ENCODE measurements around the gene WASHC1. TPM values are rescaled to one million over a fixed set of nuclear protein-coding genes. Genes with fewer than 3 reads are reported as not detected.
"Not testable (repeated sequence)": the region's sequence is repeated elsewhere in the genome, so short reads cannot be mapped to it uniquely, and the experiment has no call there.

The WASHC1 gene
- total and polyA plus RNA-seq, 5 donors from 2014 or later, result 0.89 to 25.6 (median 1.3) TPM

DNA sequence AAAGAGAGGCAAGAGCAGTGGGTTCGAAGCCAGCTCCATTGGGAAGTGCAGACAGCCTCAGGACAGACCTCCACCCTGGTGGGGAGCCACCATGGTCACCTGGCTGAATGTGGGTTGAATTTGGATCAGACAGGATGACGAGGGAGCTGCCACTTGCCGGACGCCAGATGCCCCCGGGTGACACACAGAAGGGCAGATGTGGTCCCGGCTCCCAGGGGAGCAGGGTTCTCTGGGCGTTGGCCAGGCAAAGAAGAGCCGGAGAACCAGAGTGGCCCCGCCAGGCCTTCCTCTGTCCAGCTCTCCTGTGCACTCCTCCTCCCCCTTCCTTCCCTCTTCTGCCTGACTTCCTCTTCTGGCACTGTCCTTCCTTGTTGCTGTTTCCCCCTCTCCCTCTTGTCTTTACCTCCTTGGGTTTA, 12.0 kb upstream of the WASHC1 start:
- H3K36me3 Mint-ChIP-seq; H3K27me3 Mint-ChIP-seq; H3K9me3 Mint-ChIP-seq; H3K27me3 ChIP-seq (ENCODE audit: control insufficient read depth, insufficient read depth, low read length); H3K4me3 ChIP-seq (ENCODE audit: low read depth, low read length); H3K4me3 Mint-ChIP-seq; H3K4me1 ChIP-seq (ENCODE audit: control insufficient read depth, insufficient read depth, low read length, poor library complexity, severe bottlenecking); H3K27ac Mint-ChIP-seq; H3K36me3 ChIP-seq (ENCODE audit: control insufficient read depth, insufficient read depth, low read length); H3K9me3 ChIP-seq (ENCODE audit: control insufficient read depth in 2 of 2, low read length in 2 of 2); ATAC-seq (ENCODE audit: low read depth in 2 of 2); H3K27ac ChIP-seq (ENCODE audit: insufficient read depth, low read length, poor library complexity, severe bottlenecking); H3K4me1 Mint-ChIP-seq; DNase-seq: not testable (repeated sequence)

DNA sequence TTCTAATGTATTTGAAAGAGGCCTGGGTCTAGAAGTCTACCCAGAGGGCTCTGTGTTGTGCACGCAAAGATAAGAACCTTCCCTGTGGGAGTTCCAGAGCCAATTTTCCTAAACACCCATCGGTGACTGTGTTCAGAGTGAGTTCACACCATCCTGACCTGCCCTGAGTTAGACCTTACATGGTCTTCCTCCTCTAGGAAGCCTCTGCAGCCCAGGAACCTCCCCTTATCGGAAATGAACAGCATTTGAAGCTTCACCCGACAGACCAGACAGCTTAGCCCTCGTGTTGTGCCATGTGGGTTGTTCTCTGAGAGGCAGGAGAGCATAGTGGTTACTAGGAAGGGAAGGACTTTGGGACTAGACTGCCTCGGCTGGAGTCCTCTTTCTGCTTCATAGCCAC, 3.1 kb upstream of the WASHC1 start:
- H3K27ac Mint-ChIP-seq; H3K4me3 Mint-ChIP-seq; H3K27me3 Mint-ChIP-seq; DNase-seq; H3K9me3 ChIP-seq (ENCODE audit: control insufficient read depth in 2 of 2, low read length in 2 of 2); H3K4me3 ChIP-seq (ENCODE audit: low read depth, low read length); H3K4me1 ChIP-seq (ENCODE audit: control insufficient read depth, insufficient read depth, low read length, poor library complexity, severe bottlenecking); H3K9me3 Mint-ChIP-seq; H3K27me3 ChIP-seq (ENCODE audit: control insufficient read depth, insufficient read depth, low read length); ATAC-seq (ENCODE audit: low read depth in 2 of 2); H3K4me1 Mint-ChIP-seq; H3K27ac ChIP-seq (ENCODE audit: insufficient read depth, low read length, poor library complexity, severe bottlenecking); H3K36me3 ChIP-seq (ENCODE audit: control insufficient read depth, insufficient read depth, low read length); H3K36me3 Mint-ChIP-seq: not testable (repeated sequence)

DNA sequence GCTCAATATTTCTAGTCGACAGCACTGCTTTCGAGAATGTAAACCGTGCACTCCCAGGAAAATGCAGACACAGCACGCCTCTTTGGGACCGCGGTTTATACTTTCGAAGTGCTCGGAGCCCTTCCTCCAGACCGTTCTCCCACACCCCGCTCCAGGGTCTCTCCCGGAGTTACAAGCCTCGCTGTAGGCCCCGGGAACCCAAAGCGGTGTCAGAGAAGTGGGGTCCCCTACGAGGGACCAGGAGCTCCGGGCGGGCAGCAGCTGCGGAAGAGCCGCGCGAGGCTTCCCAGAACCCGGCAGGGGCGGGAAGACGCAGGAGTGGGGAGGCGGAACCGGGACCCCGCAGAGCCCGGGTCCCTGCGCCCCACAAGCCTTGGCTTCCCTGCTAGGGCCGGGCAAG, 481 bp downstream of the WASHC1 start:
- not testable (repeated sequence) for H3K4me3 Mint-ChIP-seq; H3K36me3 Mint-ChIP-seq; H3K27me3 Mint-ChIP-seq; H3K4me3 ChIP-seq (ENCODE audit: low read depth, low read length); H3K9me3 ChIP-seq (ENCODE audit: control insufficient read depth in 2 of 2, low read length in 2 of 2); H3K27ac Mint-ChIP-seq; DNase-seq; ATAC-seq (ENCODE audit: low read depth in 2 of 2); H3K27me3 ChIP-seq (ENCODE audit: control insufficient read depth, insufficient read depth, low read length); H3K9me3 Mint-ChIP-seq; H3K36me3 ChIP-seq (ENCODE audit: control insufficient read depth, insufficient read depth, low read length); H3K4me1 Mint-ChIP-seq; H3K27ac ChIP-seq (ENCODE audit: insufficient read depth, low read length, poor library complexity, severe bottlenecking); H3K4me1 ChIP-seq (ENCODE audit: control insufficient read depth, insufficient read depth, low read length, poor library complexity, severe bottlenecking)

DNA sequence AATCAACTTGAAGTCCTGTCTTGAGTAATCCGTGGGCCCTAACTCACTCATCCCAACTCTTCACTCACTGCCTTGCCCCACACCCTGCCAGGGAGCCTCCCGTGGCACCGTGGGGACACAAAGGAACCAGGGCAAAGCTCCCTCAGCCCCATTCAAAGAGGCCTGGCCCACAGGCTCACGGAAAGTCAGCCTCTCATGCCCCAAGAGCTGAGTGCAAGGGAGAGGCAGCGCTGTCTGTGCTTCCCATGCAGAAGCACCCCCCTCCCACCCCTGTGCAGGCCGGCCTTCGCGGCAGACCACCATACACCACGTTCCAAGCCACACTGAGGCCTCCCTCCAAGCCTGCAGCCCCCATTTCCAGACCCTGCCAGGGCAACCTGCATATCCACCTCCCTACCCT, 7.6 kb downstream of the WASHC1 start:
- not testable (repeated sequence) for H3K9me3 Mint-ChIP-seq, H3K4me1 Mint-ChIP-seq

DNA sequence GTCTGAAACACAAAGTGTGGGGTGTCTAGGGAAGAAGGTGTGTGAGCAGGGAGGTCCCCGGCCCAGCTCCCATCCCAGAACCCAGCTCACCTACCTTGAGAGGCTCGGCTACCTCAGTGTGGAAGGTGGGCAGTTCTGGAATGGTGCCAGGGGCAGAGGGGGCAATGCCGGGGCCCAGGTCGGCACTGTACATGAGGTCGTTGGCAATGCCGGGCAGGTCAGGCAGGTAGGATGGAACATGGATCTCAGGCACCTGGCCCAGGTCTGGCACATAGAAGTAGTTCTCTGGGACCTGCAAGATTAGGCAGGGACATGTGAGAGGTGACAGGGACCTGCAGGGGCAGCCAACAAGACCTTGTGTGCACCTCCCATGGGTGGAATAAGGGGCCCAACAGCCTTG, 12.4 kb downstream of the WASHC1 start:
- H3K27me3 Mint-ChIP-seq; H3K4me3 Mint-ChIP-seq; H3K4me1 ChIP-seq (ENCODE audit: control insufficient read depth, insufficient read depth, low read length, poor library complexity, severe bottlenecking); H3K27ac ChIP-seq (ENCODE audit: insufficient read depth, low read length, poor library complexity, severe bottlenecking); H3K4me3 ChIP-seq (ENCODE audit: low read depth, low read length); DNase-seq; H3K9me3 ChIP-seq (ENCODE audit: control insufficient read depth in 2 of 2, low read length in 2 of 2); H3K4me1 Mint-ChIP-seq; ATAC-seq (ENCODE audit: low read depth in 2 of 2); H3K27me3 ChIP-seq (ENCODE audit: control insufficient read depth, insufficient read depth, low read length); H3K36me3 Mint-ChIP-seq; H3K36me3 ChIP-seq (ENCODE audit: control insufficient read depth, insufficient read depth, low read length); H3K9me3 Mint-ChIP-seq; H3K27ac Mint-ChIP-seq: not testable (repeated sequence)

More for the DNA sequence above, 7.6 kb downstream of the WASHC1 start:
- not testable (repeated sequence) for H3K27me3 ChIP-seq (ENCODE audit: control insufficient read depth, insufficient read depth, low read length); H3K4me1 ChIP-seq (ENCODE audit: control insufficient read depth, insufficient read depth, low read length, poor library complexity, severe bottlenecking); H3K27ac ChIP-seq (ENCODE audit: insufficient read depth, low read length, poor library complexity, severe bottlenecking); H3K4me3 Mint-ChIP-seq; DNase-seq; H3K9me3 ChIP-seq (ENCODE audit: control insufficient read depth in 2 of 2, low read length in 2 of 2); ATAC-seq (ENCODE audit: low read depth in 2 of 2); H3K36me3 ChIP-seq (ENCODE audit: control insufficient read depth, insufficient read depth, low read length); H3K4me3 ChIP-seq (ENCODE audit: low read depth, low read length); H3K27me3 Mint-ChIP-seq; H3K27ac Mint-ChIP-seq; H3K36me3 Mint-ChIP-seq

DNA sequence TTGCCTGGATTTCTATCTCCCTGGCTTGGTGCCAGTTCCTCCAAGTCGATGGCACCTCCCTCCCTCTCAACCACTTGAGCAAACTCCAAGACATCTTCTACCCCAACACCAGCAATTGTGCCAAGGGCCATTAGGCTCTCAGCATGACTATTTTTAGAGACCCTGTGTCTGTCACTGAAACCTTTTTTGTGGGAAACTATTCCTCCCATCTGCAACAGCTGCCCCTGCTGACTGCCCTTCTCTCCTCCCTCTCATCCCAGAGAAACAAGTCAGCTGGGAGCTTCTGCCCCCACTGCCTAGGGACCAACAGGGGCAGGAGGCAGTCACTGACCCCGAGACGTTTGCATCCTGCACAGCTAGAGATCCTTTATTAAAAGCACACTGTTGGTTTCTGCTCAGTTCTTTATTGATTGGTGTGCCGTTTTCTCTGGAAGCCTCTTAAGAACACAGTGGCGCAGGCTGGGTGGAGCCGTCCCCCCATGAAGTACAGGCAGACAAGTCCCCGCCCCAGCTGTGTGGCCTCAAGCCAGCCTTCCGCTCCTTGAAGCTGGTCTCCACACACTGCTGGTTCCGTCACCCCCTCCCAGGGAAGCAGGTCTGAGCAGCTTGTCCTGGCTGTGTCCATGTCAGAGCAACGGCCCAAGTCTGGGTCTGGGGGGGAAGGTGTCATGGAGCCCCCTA, 15.0 kb downstream of the WASHC1 start:
- not testable (repeated sequence) for H3K27me3 ChIP-seq (ENCODE audit: control insufficient read depth, insufficient read depth, low read length); H3K9me3 Mint-ChIP-seq; H3K27ac ChIP-seq (ENCODE audit: insufficient read depth, low read length, poor library complexity, severe bottlenecking); H3K27ac Mint-ChIP-seq; DNase-seq; H3K4me3 Mint-ChIP-seq; ATAC-seq (ENCODE audit: low read depth in 2 of 2); H3K4me3 ChIP-seq (ENCODE audit: low read depth, low read length); H3K36me3 Mint-ChIP-seq; H3K36me3 ChIP-seq (ENCODE audit: control insufficient read depth, insufficient read depth, low read length); H3K4me1 ChIP-seq (ENCODE audit: control insufficient read depth, insufficient read depth, low read length, poor library complexity, severe bottlenecking); H3K9me3 ChIP-seq (ENCODE audit: control insufficient read depth in 2 of 2, low read length in 2 of 2); H3K27me3 Mint-ChIP-seq; H3K4me1 Mint-ChIP-seq

DNA sequence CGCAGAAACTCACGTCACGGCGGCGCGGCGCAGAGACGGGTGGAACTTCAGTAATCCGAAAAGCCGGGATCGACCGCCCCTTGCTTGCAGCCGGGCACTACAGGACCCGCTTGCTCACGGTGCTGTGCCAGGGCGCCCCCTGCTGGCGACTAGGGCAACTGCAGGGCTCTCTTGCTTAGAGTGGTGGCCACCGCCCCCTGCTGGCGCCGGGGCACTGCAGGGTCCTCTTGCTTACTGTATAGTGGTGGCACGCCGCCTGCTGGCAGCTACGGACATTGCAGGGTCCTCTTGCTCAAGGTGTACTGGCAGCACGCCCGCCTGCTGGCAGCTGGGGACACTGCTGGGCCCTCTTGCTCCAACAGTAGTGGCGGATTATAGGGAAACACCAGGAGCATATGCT, 18.1 kb downstream of the WASHC1 start:
- H3K9me3 Mint-ChIP-seq; H3K27me3 Mint-ChIP-seq; H3K36me3 ChIP-seq (ENCODE audit: control insufficient read depth, insufficient read depth, low read length); H3K4me1 Mint-ChIP-seq; ATAC-seq (ENCODE audit: low read depth in 2 of 2); H3K9me3 ChIP-seq (ENCODE audit: control insufficient read depth in 2 of 2, low read length in 2 of 2); H3K27ac Mint-ChIP-seq; H3K36me3 Mint-ChIP-seq; H3K27ac ChIP-seq (ENCODE audit: insufficient read depth, low read length, poor library complexity, severe bottlenecking); H3K4me1 ChIP-seq (ENCODE audit: control insufficient read depth, insufficient read depth, low read length, poor library complexity, severe bottlenecking); H3K4me3 ChIP-seq (ENCODE audit: low read depth, low read length); H3K4me3 Mint-ChIP-seq; H3K27me3 ChIP-seq (ENCODE audit: control insufficient read depth, insufficient read depth, low read length): not testable (repeated sequence)
- peak in 2 of 3 donors; percentile 43 to 49 for DNase-seq

DNA sequence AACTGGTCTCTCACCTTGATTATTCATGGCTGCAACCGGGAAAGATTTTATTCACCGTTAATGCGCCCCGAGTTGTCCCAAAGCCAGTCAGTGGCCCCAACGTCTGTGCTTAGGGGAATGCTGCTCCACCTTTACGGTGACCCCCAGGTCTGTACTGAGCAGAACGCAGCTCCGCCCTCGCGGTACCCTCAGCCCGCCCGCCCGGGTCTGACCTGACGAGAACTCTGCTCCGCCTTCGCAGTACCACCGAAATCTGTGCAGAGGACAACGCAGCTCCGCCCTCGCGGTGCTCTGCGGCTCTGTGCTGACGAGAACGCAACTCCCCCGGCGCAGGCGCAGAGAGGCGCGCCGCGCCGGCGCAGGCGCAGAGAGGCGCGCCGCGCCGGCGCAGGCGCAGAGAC, 18.6 kb downstream of the WASHC1 start:
- not testable (repeated sequence) for H3K27ac Mint-ChIP-seq; ATAC-seq (ENCODE audit: low read depth in 2 of 2); H3K9me3 ChIP-seq (ENCODE audit: control insufficient read depth in 2 of 2, low read length in 2 of 2); DNase-seq; H3K27me3 ChIP-seq (ENCODE audit: control insufficient read depth, insufficient read depth, low read length); H3K36me3 ChIP-seq (ENCODE audit: control insufficient read depth, insufficient read depth, low read length); H3K27ac ChIP-seq (ENCODE audit: insufficient read depth, low read length, poor library complexity, severe bottlenecking); H3K4me1 ChIP-seq (ENCODE audit: control insufficient read depth, insufficient read depth, low read length, poor library complexity, severe bottlenecking); H3K4me3 ChIP-seq (ENCODE audit: low read depth, low read length); H3K4me1 Mint-ChIP-seq; H3K36me3 Mint-ChIP-seq; H3K9me3 Mint-ChIP-seq; H3K27me3 Mint-ChIP-seq; H3K4me3 Mint-ChIP-seq

Measured in CD4-positive, CD25-positive, alpha-beta regulatory T cell (primary cell).